GM12878 (cell line): ENCODE data around the gene RTN4. TPM values are rescaled to one million over a fixed set of nuclear protein-coding genes. Genes with fewer than 3 reads are reported as not detected.

Experiments
- ATAC-seq: fragments of 200-7000 bp; cut with Tn5 transposase; 3 replicates; pipeline ENCODE4 v1.9.1; 2020; ENCODE audit warnings: mild to moderate bottlenecking, moderate library complexity
- BruUV-seq: library from RNA; stranded (reverse); fragments of 400-500 nt; replicated peaks from 2 replicates; lab custom pipeline; 2021; lab: Mats Ljungman, UMichigan
- CTCF ChIA-PET: fragments of 300-600 bp; sonication (Branson Sonifier 250); formaldehyde crosslinking; extraction: SDS; loops from one replicate; lab custom pipeline; 2021; ENCODE audit warnings: inconsistent platforms; lab: Yijun Ruan, JAX
- POLR2A ChIA-PET: fragments of 350-600 bp; formaldehyde crosslinking; extraction: SDS; loops from one replicate; lab custom pipeline; 2021; ENCODE audit warnings: inconsistent platforms; lab: Charles Lee
- RAD21 ChIA-PET: fragments of 300-600 bp; sonication (Branson Sonifier 250); formaldehyde crosslinking; loops from one replicate; lab custom pipeline; 2023; ENCODE audit warnings: antibody characterized with exemption; ENCODE audit not compliant: unreplicated experiment; lab: Charles Lee
- SMC1A ChIA-PET: fragments of 300-600 bp; sonication (Branson Sonifier 250); formaldehyde crosslinking; loops from one replicate; lab custom pipeline; 2023; ENCODE audit not compliant: unreplicated experiment, uncharacterized antibody; lab: Charles Lee
- DNase-seq: peaks from one replicate; pipeline ENCODE4 v3.0.0-alpha.2; 2011; ENCODE audit warnings: low read depth, low spot score
- FAIRE-seq: peaks from 3 replicates; lab custom pipeline; 2011; peaks lifted over from hg19 to GRCh38; lab: Jason Lieb, UNC
- H2AFZ ChIP-seq: 2 replicates; pipeline ENCODE4 v1.6.0; 2011; ENCODE audit warnings: low read depth, low read length, control low read depth; ENCODE audit not compliant: control insufficient read depth
- H3K27ac ChIP-seq: 2 replicates; pipeline ENCODE4 v1.5.1; 2011; ENCODE audit warnings: control low read depth; ENCODE audit not compliant: control insufficient read depth, insufficient read depth
- H3K27me3 ChIP-seq, 2 experiments: replicated peaks in 1 of 2; 2 replicates each; pipeline versions ENCODE4 v1.6.0 to v1.6.1; 2011; ENCODE audit warnings: low read length in 1 of 2; ENCODE audit not compliant: control insufficient read depth in 2 of 2, insufficient read depth in 2 of 2
- H3K36me3 ChIP-seq, 2 experiments: 2 replicates each; pipeline ENCODE4 v1.5.1; 2011; ENCODE audit warnings: low read length in 1 of 2; ENCODE audit not compliant: control insufficient read depth in 2 of 2, insufficient read depth in 2 of 2
- H3K4me1 ChIP-seq: 2 replicates; pipeline ENCODE4 v1.6.1; 2011; ENCODE audit warnings: mild to moderate bottlenecking, low read length, moderate library complexity, mixed read lengths; ENCODE audit not compliant: control insufficient read depth, insufficient read depth
- H3K4me2 ChIP-seq: 2 replicates; pipeline ENCODE4 v1.6.0; 2011; ENCODE audit warnings: control low read depth; ENCODE audit not compliant: control insufficient read depth, insufficient read depth
- H3K4me3 ChIP-seq: fragments of 200-600 bp; sonication (generic); 2 replicates; pipeline ENCODE4 v1.5.1; 2016
- H3K79me2 ChIP-seq: 2 replicates; pipeline ENCODE4 v1.6.0; 2011; ENCODE audit warnings: low read length; ENCODE audit not compliant: control insufficient read depth, insufficient read depth
- H3K9ac ChIP-seq: 2 replicates; pipeline ENCODE4 v1.8.0; 2011; ENCODE audit warnings: low read length, control low read depth, mixed read lengths; ENCODE audit not compliant: control insufficient read depth, insufficient read depth
- H3K9me3 ChIP-seq: replicated peaks from 3 replicates; pipeline ENCODE4 v1.5.1; 2011; ENCODE audit warnings: mild to moderate bottlenecking, low read length; ENCODE audit not compliant: control insufficient read depth, insufficient read depth
- H4K20me1 ChIP-seq: 2 replicates; pipeline ENCODE4 v1.6.0; 2011; ENCODE audit not compliant: control insufficient read depth, insufficient read depth
- BCL11A ChIP-seq: IDR thresholded peaks from 2 replicates; pipeline ENCODE4 v1.6.1; 2011; ENCODE audit warnings: low read depth, low read length
- BHLHE40 ChIP-seq, 2 experiments: fragments of 450-650 bp in 1 of 2; IDR thresholded peaks; 2 replicates each; pipeline ENCODE4 v1.6.1; 2011 to 2017; ENCODE audit warnings: low read depth in 2 of 2, borderline replicate concordance in 1 of 2, improper control_type of control experiment in 1 of 2, low read length in 1 of 2, mild to moderate bottlenecking in 1 of 2
- CBX5 ChIP-seq: sonication (generic); IDR thresholded peaks from 2 replicates; pipeline ENCODE4 v1.6.1; 2016; ENCODE audit warnings: low read depth, moderate library complexity, mild to moderate bottlenecking, inconsistent platforms
- CREM ChIP-seq: IDR thresholded peaks from 2 replicates; pipeline ENCODE4 v1.6.1; 2014; ENCODE audit warnings: antibody characterized with exemption, low read depth
- CTCF ChIP-seq, 3 experiments: IDR thresholded peaks in 2 of 3; conservative IDR thresholded peaks in 1 of 3; 2 replicates each; pipeline ENCODE4 v1.5.1; 2011; ENCODE audit warnings: low read depth in 3 of 3, low read length in 3 of 3, mild to moderate bottlenecking in 3 of 3, control low read depth in 2 of 3, moderate library complexity in 2 of 3, inconsistent platforms in 1 of 3, mixed read lengths in 1 of 3; ENCODE audit not compliant: control insufficient read depth in 2 of 3, insufficient read depth in 1 of 3; ENCODE audit errors: extremely low read depth in 1 of 3
- EED ChIP-seq: sonication (generic); IDR thresholded peaks from 2 replicates; pipeline ENCODE4 v1.6.1; 2016; ENCODE audit warnings: antibody characterized with exemption, low read depth
- HCFC1 ChIP-seq: fragments of 150-350 bp; IDR thresholded peaks from 2 replicates; pipeline ENCODE4 v1.6.1; 2014; ENCODE audit warnings: low read length
- KDM1A ChIP-seq: fragments of 200-600 bp; sonication (generic); IDR thresholded peaks from 2 replicates; pipeline ENCODE4 v1.6.1; 2016; ENCODE audit warnings: borderline replicate concordance
- NR2C1 ChIP-seq: fragments of 450-650 bp; IDR thresholded peaks from 2 replicates; pipeline ENCODE4 v1.6.1; 2017; ENCODE audit warnings: antibody characterized with exemption, mild to moderate bottlenecking, moderate library complexity
- POLR2A ChIP-seq: IDR thresholded peaks from 2 replicates; pipeline ENCODE4 v1.6.1; 2011; ENCODE audit warnings: low read depth, mild to moderate bottlenecking, low read length
- RELB ChIP-seq: fragments of 450-650 bp; IDR thresholded peaks from 2 replicates; pipeline ENCODE4 v1.6.1; 2017; ENCODE audit warnings: low read depth, mild to moderate bottlenecking, moderate library complexity
- SP1 ChIP-seq: IDR thresholded peaks from one replicate; pipeline ENCODE4 v1.6.1; 2011; ENCODE audit warnings: low read depth, low read length
- TCF7 ChIP-seq: IDR thresholded peaks from 2 replicates; pipeline ENCODE4 v1.6.1; 2014; ENCODE audit warnings: antibody characterized with exemption, borderline replicate concordance
- YY1 ChIP-seq: IDR thresholded peaks from 2 replicates; pipeline ENCODE4 v1.6.1; 2011; ENCODE audit warnings: low read depth, mild to moderate bottlenecking, low read length
- ZNF207 ChIP-seq: fragments of 450-650 bp; IDR thresholded peaks from 2 replicates; pipeline ENCODE4 v1.6.1; 2014; ENCODE audit warnings: antibody characterized with exemption, mild to moderate bottlenecking, borderline replicate concordance
- ZNF217 ChIP-seq: fragments of 450-650 bp; IDR thresholded peaks from 2 replicates; pipeline ENCODE4 v1.6.1; 2017; ENCODE audit warnings: antibody characterized with exemption, mild to moderate bottlenecking
- WGBS: methylation state at CpG from one replicate; pipeline ENCODE4 v1.1.6; 2016; ENCODE audit warnings: low lambda C conversion rate; ENCODE audit not compliant: insufficient replicate concordance, insufficient coverage; ENCODE audit errors: missing lambda C conversion rate; 5-methylcytosine and 5-hydroxymethylcytosine counted together
- in situ Hi-C: fragments of 300-500 bp; cut with MboI; formaldehyde crosslinking; loops from 9 replicates; pipeline ENCODE4 v1.14.3; 2018; ENCODE audit warnings: mixed read lengths
- intact Hi-C: fragments of 100-400 bp; cut with micrococcal nuclease; formaldehyde crosslinking; loops from one replicate; pipeline ENCODE4 v1.14.2; 2022; ENCODE audit not compliant: unreplicated experiment
- polyA plus RNA-seq, 11 experiments: library from polyadenylated mRNA; depleted of rRNA in 4 of 11; unstranded in 6 of 11; stranded (reverse) in 5 of 11; fragments of >200 nt; fragmentation: Nextera tagmentation in 4 of 11; fragmentation: Illumina TruSeq in 1 of 11; extraction: Ambion mirVana in 4 of 11; extraction: Trizol in 1 of 11; gene quantifications; 1 replicate in 1 of 11; 2 replicates in 10 of 11; pipeline versions ENCODE4 v1.2.1 to v1.2.3, GENCODE V29; 2011 to 2016; ENCODE audit warnings: inconsistent platforms in 2 of 11, missing spikeins in 2 of 11, low read depth in 1 of 11
- total RNA-seq, 4 experiments: library from RNA; depleted of rRNA in 3 of 4; stranded (reverse); fragments of >200 nt in 3 of 4; fragmentation: Illumina TruSeq in 1 of 4; extraction: Trizol in 1 of 4; gene quantifications; 2 replicates each; pipeline versions ENCODE4 v1.2.1 to v1.2.3, GENCODE V29; 2013 to 2021

RTN4 gene
- total and polyA plus RNA-seq, 10 of the 15 experiments (the other 5 are each of a cell fraction or from before 2014, with no cell fraction given), result 56.0 to 133 (median 83.3) TPM

- ChIA-PET SMC1A (interaction anchor here (3.1 to 3.5 kb wide), 2 partner anchors 17 to 18 kb away, joined by 12 to 16 read pairs; no protein-coding TSS in a partner anchor), POLR2A (interaction anchor here (0.6 kb wide), 1 partner anchor 20 kb away, joined by 3 read pairs; the partner anchor contains the start of gene RTN4), CTCF (interaction anchor here (1.5 to 3.5 kb wide), 3 partner anchors 19 to 31 kb away, joined by 3 to 22 read pairs (median 6); partner anchors contain the start of gene RTN4), RAD21 (no interaction called here)
- no peak overlapping the region for H3K27ac ChIP-seq
- in situ Hi-C loops, result no loop called here
- H3K9me3 ChIP-seq, result no peaks in the 10 kb centered on the region
- H3K4me2 ChIP-seq, result no peak overlapping the region
- FAIRE-seq (no peak), ATAC-seq (no peak), DNase-seq (no peak)
- H4K20me1 ChIP-seq, result no peaks in the 10 kb centered on the region; the same call in 1 of the 2 replicates
- 97% methylated on average over 3 of the region's 3 CpGs for WGBS
- no peaks in the 10 kb centered on the region; a peak in 1 of 4 replicates for H3K36me3 ChIP-seq
- peaks cover 31% of the 10 kb centered on the region for H3K4me1 ChIP-seq
- H2AFZ ChIP-seq, result no peak overlapping the region
- TF ChIP-seq CTCF (IDR thresholded peaks at IDR 0.05 in 2 of 3, conservative IDR thresholded peaks at IDR 0.05 in 1 of 3; ENCODE audit: control insufficient read depth in 2 of 3, extremely low read depth in 1 of 3, insufficient read depth in 1 of 3, low read depth in 3 of 3, low read length in 3 of 3) (no peak), YY1 (no peak)
- intact Hi-C loops, result no loop called here
- BruUV-seq, result no TSS peak
- H3K79me2 ChIP-seq, result peaks cover 87% of the 10 kb centered on the region
- H3K9ac ChIP-seq, result no peak overlapping the region
- no peak overlapping the region for H3K4me3 ChIP-seq
- H3K27me3 ChIP-seq, result no peaks in the 10 kb centered on the region
Measured at GRCh38 chr2:55030766-55031165, 19.5 kb downstream of the RTN4 start.

GRCh38 chr2:55029098-55029497 is 21.2 kb downstream of the RTN4 start:
- no TSS peak for BruUV-seq
- Histone ChIP-seq H3K79me2 (peaks cover 76% of the 10 kb centered on the region), H4K20me1 (no peaks in the 10 kb centered on the region; the same call in 1 of the 2 replicates), H3K4me1 (peaks cover 41% of the 10 kb centered on the region), H2AFZ (no peak overlapping the region), H3K9me3 (no peaks in the 10 kb centered on the region), H3K4me2 (no peak overlapping the region), H3K27me3 (no peaks in the 10 kb centered on the region), H3K9ac (no peak overlapping the region), H3K36me3 (no peaks in the 10 kb centered on the region; a peak in 1 of 4 replicates), H3K27ac (no peak overlapping the region), H3K4me3 (no peak overlapping the region)
- no peak for DNase-seq
- SMC1A ChIA-PET, result interaction anchor here (0.6 to 2.2 kb wide), 6 partner anchors 8 to 287 kb away, joined by 3 to 11 read pairs (median 4); no protein-coding TSS in a partner anchor
- no peak for ATAC-seq
- RAD21 ChIA-PET, result interaction anchor here (1.1 to 1.3 kb wide), 2 partner anchors 19 to 129 kb away, joined by 3 read pairs; no protein-coding TSS in a partner anchor
- CTCF ChIA-PET, result interaction anchor here (1.0 to 4.6 kb wide), 9 partner anchors 12 to 129 kb away, joined by 3 to 17 read pairs (median 4); no protein-coding TSS in a partner anchor
- FAIRE-seq, result no peak
- 94% methylated on average over 1 of the region's 1 CpG for WGBS
- POLR2A ChIA-PET, result interaction anchor here (1.4 kb wide), 1 partner anchor 11 kb away, joined by 4 read pairs; no protein-coding TSS in a partner anchor
- TF ChIP-seq BHLHE40 (IDR thresholded peaks at IDR 0.05; ENCODE audit: borderline replicate concordance in 1 of 2, low read depth in 2 of 2, low read length in 1 of 2), result no peak
- no peak for TF ChIP-seq EED
- no peak for TF ChIP-seq RELB
- TF ChIP-seq SP1, result no peak
- TF ChIP-seq TCF7, result no peak
- no peak for TF ChIP-seq BCL11A
- TF ChIP-seq KDM1A, result no peak
- TF ChIP-seq HCFC1, result no peak
- TF ChIP-seq ZNF207, result no peak
- no peak for TF ChIP-seq CREM
- no peak for TF ChIP-seq POLR2A
- TF ChIP-seq NR2C1, result no peak
- TF ChIP-seq CBX5, result no peak
- no peak for TF ChIP-seq ZNF217
- in situ Hi-C loops (no loop called here), intact Hi-C loops (no loop called here)
